ENCODE data around the gene PLP2. TPM values are rescaled to one million over a fixed set of nuclear protein-coding genes. Genes with fewer than 3 reads are reported as not detected.
A peak's percentile ranks its signal among the peaks of the same experiment; 100 is the strongest.

PLP2 gene
- total RNA-seq, 1 experiment from 2014 or later: 137 TPM

GRCh38 chrX:49186125-49187027 is 14.7 kb downstream of the PLP2 start, which contains the start of gene PRICKLE3:
Gene PRICKLE3, minus strand, starts transcription at chrX:49186373. Its CDS starts 76 bp downstream, at chrX:49186297.
- DNase-seq (ENCODE audit: low spot score): no peak

- DNase-seq (ENCODE audit: low spot score): no peak
These were observed 15.3 kb downstream of the PLP2 start for GRCh38 chrX:49187028-49187394.

GRCh38 chrX:49187526-49187925 is 15.8 kb downstream of the PLP2 start:
- no peak for DNase-seq (ENCODE audit: low spot score)

- no peak for DNase-seq (ENCODE audit: low spot score)
These were observed 16.9 kb downstream of the PLP2 start for GRCh38 chrX:49188468-49189076.

GRCh38 chrX:49189606-49190005 is 17.9 kb downstream of the PLP2 start:
- DNase-seq (ENCODE audit: low spot score): no peak

- peak; percentile 99 for DNase-seq (ENCODE audit: low spot score)
These were observed 19.3 kb downstream of the PLP2 start for GRCh38 chrX:49190821-49191573.

- no peak for DNase-seq (ENCODE audit: low spot score)
These were observed 19.9 kb downstream of the PLP2 start for GRCh38 chrX:49191574-49192011.

- no peak for DNase-seq (ENCODE audit: low spot score)
These were observed 21.1 kb downstream of the PLP2 start for GRCh38 chrX:49192722-49193328.

GRCh38 chrX:49193542-49193964 is 21.9 kb downstream of the PLP2 start:
- no peak for DNase-seq (ENCODE audit: low spot score)

- no peak for DNase-seq (ENCODE audit: low spot score)
These were observed 25.9 kb downstream of the PLP2 start for GRCh38 chrX:49197543-49198087.

GRCh38 chrX:49198540-49199314 is 27.0 kb downstream of the PLP2 start:
- DNase-seq (ENCODE audit: low spot score): no peak

GRCh38 chrX:49199315-49199595 is 27.6 kb downstream of the PLP2 start:
- DNase-seq (ENCODE audit: low spot score): no peak

- DNase-seq (ENCODE audit: low spot score): peak; percentile 80
These were observed 28.4 kb downstream of the PLP2 start, which contains the start of gene SYP for GRCh38 chrX:49199906-49200771. Gene SYP, minus strand, starts transcription at chrX:49200193. Its CDS starts 7 bp downstream, at chrX:49200186.

- DNase-seq (ENCODE audit: low spot score): no peak
These were observed 30.3 kb downstream of the PLP2 start for GRCh38 chrX:49202022-49202421.

GRCh38 chrX:49203536-49203935 is 31.8 kb downstream of the PLP2 start:
- DNase-seq (ENCODE audit: low spot score): no peak

GRCh38 chrX:49204017-49204416 is 32.3 kb downstream of the PLP2 start:
- no peak for DNase-seq (ENCODE audit: low spot score)

- no peak for DNase-seq (ENCODE audit: low spot score)
These were observed 33.0 kb downstream of the PLP2 start for GRCh38 chrX:49204709-49205108.

- no peak for DNase-seq (ENCODE audit: low spot score)
These were observed 33.7 kb downstream of the PLP2 start for GRCh38 chrX:49205443-49205842.

GRCh38 chrX:49206543-49206942 is 34.8 kb downstream of the PLP2 start:
- no peak for DNase-seq (ENCODE audit: low spot score)

- no peak for DNase-seq (ENCODE audit: low spot score)
These were observed 36.7 kb downstream of the PLP2 start for GRCh38 chrX:49208399-49208798.

Data from H4 (cell line).